NOMO-1 (cell line): Measurements from ENCODE around the gene UCHL1.
A peak's percentile ranks its signal among the peaks of the same experiment; 100 is the strongest.

ENCODE experiments used
- DNase-seq, 2 experiments: peaks; one replicate each; lab custom pipeline; 2025; ENCODE audit not compliant: unreplicated experiment in 2 of 2; lab: John Stamatoyannopoulos, UW

UCHL1 gene

DNA sequence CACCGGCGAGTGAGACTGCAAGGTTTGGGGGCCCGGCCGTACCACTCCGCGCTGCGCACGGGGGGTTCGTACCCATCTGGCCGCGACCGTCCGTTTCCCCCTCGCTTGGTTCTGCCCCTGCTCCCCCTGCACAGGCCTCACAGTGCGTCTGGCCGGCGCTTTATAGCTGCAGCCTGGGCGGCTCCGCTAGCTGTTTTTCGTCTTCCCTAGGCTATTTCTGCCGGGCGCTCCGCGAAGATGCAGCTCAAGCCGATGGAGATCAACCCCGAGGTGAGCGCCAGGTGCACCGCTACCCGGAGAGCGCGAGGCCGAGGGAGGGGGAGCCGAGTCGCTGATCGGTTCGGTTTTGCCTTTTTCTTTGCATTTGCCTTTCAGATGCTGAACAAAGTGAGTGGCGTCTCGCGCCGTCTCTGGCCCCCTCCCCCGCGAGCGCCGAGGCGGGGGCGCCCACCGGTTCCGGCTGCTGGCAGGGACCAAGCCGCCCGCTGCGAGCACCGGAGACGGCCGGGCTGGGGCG, at the start of gene UCHL1:
UCHL1 (plus strand) TSS at position 189 of the 517 bp plus-strand sequence; CDS start at position 238, 49 bp downstream.
- no peak for DNase-seq

DNA sequence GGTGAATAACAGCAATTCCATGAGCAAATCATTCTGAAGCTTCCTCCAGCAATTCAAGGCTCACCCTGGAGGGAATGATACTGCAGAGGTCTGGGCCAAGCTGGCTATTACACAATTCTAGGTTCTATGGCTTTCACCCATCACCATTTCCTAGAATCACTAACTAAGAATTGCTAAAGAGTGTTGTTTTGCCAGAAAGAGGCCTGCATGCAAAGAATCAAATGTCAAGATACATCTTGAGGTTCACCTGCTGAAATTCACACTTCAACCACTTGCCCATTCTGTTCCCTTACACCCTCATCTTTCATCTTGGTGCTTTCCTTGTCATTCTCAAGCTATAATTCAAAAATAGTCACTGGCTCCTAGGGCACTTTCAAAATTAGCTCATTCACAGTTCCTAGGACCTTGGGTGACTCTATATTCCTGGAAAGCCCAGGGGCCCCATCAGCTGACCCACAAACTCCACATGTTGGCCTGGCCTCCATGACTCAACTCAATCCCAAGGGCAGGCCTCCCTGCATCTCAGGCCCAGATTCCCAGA, 49.4 kb upstream of the UCHL1 start:
- no peak for DNase-seq

DNA sequence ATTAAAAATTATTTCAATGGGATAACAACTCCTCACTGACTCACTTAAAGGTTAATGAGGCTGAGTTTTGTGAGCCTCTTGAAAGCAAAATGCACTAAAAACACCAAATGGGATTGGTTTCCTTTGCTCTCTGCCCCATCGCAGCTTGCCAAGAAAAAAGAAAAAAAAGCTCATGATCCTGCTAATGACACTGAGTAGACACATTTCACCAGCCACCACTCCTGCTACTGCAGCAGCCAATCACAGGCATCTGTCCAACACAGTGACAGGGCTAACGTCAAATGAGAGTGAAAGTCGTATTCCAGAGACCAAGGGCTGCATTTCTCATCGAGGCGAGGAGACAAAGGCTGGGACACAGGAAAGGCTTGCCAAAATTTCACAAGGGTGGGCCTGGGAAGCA, 47.5 kb upstream of the UCHL1 start:
- DNase-seq = no peak

DNA sequence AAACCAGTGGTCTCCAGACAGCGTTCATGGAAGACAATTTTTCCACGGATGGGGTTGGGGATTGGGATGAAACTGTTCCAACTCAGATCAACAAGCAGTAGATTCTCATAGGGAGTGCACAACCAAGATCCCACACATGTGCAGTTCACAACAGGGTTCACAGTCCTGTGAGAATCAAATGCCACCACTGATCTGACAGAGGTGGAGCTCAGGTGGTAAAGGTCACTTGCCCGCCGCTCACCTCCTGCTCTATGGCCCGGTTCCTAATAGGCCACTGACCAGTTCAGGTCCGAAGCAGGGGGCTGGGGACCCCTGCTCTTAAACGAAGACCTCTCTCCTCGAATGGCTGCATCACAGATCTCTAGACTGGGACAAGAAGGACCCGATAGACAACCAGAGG, 46.8 kb upstream of the UCHL1 start:
- no peak for DNase-seq

DNA sequence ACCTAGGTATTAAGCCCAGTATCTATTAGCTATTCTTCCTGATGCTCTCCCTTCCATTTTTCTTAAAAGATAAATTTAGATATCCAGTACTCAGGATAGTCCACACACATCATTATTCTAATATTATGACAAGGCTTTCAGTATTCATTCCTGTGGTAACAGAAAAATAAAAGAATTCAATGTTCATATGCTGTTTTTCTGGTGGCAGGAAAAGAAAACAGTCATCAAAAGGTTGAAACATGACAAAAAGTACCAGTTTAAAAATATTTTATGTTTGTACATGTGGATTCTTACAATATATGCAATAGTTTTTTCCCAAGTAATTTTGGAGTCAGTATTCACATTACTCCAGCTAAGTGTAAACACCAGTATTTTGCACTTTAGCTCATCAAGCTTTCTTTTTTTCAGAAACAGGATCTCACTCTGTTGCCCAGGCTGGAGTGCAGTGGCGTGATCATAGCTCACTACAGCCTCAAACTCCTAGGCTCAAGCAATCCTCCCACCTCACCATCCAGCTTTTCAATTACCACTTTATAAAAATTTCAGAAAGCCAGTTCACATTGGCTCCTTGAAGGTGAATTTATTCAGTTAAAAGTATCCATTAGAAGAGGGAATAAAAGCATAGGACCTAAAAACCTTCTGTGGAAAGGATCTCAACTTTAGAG, 44.6 kb upstream of the UCHL1 start:
- no peak for DNase-seq

DNA sequence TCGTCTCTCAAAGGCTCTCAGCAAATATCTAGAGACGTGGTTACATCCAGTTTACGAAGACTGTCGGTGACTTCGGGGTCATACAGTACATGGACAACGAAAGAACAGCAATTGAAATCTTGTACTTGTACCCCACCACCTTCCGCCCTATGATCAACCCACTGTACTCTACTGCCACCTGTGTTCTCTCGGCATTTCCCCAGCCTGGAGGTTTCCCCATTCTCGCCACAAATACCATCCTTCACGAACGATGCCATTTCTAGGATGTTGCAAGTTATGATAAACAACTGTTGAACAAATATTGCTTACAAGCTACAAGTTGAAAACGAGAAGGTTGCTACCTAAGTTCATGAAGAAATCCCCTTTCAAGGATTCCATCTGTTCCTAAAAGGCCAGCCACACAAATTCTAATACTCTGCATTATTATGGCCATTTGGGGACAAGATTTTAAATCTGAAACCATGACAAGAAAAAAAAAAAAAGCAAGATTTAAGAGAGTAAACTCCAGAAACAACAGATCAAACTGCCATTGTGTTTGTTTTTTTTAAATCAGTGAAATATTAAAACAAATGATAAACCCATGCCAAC, 44.0 kb upstream of the UCHL1 start:
- DNase-seq = peak; percentile 39 to 61

DNA sequence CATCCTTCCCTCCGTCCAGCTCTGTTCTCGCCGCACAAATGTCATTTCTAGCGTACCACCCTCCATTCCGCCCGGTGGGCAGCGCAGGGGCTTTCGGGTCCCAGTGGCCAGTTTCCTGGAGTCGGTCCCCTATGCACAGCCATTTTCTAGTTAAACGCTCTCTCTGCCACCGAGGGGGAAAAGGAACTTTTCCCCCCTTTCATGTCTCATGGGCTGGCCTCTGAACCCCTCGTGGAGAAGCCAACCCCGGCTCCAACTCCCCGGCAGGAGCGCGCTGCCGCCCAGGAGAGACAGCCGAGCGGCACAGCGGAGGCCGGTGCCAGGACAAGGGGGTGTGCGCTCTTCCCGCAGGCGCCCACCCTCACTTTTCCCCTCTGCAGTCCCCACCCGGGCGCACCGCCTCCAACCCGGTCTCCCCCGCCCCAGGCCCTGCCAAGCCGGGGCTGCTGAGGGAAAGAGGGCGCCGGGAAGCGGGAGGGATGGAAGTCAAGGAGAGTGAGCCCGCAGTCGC, 43.0 kb upstream of the UCHL1 start:
- DNase-seq = no peak

DNA sequence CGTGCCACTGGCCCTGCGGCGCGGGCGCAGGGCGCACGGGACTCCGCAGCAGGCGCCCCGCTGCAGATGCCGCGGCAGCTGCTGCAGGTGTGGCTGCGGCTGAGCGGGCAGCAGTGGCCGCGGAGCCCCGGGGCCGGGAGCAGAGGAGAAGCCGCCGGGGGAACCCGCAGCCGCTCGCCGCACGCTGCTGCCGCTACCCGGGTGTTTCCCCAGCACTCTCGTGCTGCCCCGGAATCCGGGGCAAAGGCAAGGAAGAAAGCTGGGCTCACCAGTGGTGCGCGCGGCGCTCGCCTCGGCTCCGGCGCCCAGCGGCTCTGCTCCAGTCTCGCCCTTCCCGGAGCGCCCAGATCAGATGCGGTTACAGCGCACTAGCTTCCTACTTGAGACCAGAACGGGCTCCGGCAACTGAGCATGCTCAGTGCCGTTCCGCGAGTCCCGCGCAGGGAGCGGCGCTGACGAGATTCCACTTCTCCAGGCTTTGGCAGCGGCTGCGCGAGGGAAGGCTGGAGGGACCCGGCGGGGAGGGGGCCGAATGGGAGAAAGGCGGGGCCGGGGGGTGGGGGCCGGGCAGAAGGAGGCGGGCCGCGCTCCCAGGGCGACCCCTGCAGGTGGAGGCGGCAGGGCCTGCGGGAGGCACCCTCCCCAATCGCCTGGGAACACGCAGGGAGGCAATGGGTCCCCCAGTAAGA, 42.4 kb upstream of the UCHL1 start, which contains the start of gene APBB2:
APBB2 (minus strand) TSS at position 407 of the 689 bp plus-strand sequence. CDS start 181,288 bp downstream, outside the sequence.
- DNase-seq = peak; percentile 64

DNA sequence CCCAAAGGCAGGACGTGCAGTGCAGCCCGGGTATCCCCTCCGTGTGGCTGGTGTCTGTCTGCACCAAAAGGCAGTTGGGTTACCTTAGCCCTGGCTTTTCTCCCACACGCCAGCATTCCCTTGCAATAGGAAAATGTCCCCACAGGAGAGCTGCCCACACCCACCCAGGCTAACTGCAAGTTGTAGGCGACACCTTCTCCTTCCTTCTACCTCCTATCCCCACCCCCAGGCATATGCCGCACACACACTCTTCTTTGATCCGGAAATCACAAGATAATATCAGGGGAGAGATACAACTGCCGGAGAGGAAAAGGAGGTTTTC, 41.9 kb upstream of the UCHL1 start:
- DNase-seq = no peak

DNA sequence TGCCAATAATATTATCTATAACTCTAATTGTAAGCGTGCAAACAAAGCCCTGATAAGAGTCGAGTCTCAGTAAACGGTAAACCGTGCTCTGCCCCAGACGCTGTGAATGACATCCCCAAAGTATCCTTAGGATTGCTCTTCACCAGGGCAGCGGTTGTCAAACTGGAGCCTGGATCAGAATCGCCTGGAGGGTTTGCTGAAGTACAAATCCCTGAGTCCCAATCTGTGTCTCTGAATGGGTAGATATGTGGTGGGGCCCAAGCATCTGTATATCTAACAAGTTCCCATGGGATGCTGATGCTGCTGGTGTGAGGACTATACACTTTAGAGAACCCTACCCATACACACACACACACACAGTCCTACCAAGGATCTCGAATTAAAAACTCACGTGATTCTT, 41.6 kb upstream of the UCHL1 start:
- no peak for DNase-seq

DNA sequence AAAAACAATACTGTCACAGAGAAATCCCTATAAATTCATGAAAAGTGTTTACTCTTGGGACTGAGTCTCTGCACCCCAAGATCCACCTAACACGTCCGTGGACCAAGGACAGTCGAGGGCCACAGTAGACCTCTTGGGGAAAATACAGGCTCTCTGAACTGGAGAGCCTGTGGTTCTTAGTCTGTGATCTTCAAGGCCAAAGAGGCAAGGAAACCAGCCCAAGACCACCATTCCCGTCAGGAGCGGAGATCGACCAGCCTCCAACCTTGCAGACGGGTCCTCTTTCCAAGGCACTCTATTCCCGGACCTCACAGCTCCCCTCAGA, 40.8 kb upstream of the UCHL1 start:
- no peak for DNase-seq

DNA sequence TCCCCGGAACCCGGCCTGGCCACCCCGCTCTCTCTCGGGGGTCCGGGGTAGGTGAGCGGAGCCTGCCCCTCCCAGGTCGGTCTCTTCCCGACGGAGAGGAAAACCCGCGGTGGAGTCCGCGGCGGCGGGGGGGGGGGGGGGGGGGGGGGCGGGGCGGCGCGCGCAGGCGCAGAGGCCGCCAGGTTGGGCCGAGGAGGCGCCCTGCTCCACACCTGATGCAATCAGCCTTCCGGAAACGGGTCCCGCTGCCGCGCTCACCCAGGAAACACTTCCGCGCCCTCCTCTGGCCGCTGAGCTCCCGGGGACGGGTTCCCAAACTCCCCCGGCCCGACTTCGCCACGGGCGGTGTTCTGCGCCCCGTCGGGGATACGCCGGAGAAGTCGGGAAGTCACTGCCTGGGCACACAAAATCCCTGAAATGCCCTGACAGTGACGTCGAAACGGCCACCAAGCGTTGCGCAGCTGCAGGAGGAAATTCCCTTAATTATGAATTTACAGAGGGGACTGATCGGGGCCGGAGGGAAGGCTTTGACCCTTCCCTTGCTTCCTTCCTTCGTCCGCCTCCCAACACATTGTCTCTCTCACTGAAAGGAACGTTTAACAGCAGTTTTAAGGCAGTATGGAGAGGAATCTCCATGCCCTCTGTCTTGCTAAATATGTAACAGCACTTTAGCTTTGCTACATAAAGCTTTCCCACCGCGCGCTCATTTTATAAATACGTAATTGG, 40.3 kb upstream of the UCHL1 start:
- DNase-seq = peak; percentile 18 to 28

DNA sequence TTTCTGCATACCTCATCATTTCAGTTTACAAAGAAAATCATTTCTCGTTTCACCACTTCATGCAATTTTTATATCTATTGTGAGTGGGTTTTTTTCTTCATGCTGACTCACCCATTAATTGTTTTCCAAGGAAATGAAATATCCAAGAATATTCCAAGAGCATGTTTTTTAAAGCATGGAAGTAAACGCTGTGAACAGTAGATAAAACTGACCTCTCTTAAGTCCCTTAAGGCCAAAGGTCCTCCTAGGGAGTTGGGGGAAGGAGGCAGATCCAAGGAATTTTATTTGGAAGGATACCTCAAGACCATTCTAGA, 39.8 kb upstream of the UCHL1 start:
- no peak for DNase-seq

DNA sequence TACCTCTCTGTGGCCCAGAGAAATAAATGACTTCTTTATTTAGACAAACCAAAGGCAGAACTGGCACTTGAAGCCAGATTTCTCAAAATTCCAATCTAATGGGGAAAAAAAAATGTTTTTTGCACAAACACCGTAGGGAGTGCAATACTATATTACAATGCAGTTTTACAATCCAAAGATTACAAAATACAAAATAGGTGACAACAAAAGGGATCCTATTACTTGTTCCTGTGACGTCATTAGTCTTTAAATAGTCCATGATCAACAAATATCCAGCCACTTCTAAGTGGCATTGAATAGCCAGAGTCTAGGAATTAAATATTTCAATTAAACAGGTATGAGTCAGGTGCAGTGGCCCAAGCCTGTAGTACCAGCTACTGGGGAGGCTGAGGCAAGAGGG, 39.4 kb upstream of the UCHL1 start:
- no peak for DNase-seq

DNA sequence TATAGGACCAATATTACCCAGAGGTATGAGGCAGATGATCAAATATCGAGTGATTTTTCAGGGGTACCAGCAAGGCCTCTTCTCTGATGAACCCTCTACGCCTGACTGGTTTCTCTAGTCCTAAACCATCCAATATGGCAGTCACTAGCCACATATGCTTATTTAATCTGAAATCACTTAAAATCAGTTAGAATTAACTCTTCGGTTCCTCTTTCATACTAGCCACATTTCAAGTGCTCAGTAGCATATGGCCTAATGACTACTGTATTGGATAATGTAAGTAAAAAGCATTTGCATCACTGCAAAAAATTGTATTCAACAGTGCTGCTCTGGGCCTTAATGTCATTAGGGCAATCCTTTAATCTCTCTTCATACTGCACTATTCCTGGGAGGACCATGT, 38.0 kb upstream of the UCHL1 start:
- DNase-seq = no peak

DNA sequence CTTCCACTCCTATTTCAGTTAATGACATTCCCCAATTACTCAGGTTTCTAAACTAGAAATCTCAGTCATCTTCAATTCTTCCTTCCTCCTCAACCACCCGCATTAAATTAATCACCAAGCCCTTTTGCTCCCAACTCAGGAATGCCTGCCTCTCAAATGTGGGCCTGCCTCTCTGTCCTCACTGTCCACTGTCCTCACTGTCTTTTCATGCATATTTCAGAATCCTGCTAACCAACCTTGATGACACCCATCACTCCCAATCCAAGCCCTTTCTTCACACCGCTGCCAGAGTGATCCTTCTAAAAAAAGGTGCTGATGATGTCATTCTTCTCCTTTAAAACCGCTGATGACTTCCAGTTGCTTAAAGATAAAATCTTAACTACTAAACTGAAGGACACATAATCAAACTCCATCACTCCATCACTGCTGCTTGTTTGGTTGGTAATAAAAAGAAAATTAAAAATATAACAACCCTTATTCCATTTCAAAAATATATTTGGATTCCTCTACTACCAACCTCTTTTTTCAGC, 37.2 kb upstream of the UCHL1 start:
- DNase-seq = no peak

DNA sequence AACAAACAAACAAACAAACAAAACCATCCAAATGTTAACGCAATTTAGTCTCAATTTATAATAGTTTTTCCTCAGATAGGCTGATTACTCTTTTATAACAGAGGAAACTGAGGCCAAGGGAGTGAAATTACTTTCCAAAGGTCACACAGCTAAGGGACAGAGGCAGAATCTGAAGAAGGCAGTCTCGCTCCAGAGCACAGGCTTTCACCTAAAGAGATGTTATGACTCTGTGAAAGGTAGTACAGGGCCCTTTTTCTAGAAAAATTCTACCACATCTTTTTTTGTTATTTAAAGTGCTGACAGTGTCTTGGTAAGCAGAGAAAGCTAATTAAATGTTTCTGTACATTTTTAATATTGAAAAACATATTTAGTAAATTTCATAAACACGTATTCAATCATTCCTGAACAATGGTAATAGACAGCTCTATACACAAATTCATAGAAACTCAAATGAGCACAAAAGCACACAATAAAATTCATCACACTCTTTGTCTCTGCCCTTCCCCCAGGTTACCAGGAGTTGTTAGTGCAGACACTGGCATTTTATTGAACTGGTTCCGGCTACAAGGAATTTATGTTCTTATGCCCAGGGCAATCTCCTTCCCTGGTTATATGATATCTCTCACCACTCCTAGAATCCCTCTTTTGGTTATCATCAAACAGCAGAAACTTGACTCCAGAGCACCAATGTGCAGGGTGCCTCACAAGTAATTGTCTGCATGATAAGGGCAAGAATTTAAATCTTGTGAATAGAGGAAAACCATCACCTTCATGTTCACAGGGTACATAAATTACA, 34.7 kb upstream of the UCHL1 start:
- DNase-seq = no peak

DNA sequence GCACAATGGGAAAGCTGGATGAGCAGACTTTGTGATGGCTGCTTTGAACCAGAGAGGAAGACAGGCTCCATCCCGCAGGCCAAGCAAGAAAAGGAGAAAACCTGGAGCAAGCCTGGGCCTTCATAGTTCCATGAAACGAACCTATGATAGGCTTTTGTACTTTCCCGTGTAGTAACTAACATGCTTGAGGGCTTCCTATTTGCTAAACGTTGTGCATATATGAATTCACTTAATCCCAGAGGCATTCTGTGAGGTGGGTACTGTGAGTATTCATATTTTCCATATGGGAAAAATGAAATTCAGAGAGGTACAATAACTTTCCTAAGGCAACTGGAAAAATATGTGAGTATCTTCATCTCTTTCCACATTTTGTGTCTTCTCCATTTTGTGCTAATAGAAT, 28.8 kb upstream of the UCHL1 start:
- DNase-seq = no peak

DNA sequence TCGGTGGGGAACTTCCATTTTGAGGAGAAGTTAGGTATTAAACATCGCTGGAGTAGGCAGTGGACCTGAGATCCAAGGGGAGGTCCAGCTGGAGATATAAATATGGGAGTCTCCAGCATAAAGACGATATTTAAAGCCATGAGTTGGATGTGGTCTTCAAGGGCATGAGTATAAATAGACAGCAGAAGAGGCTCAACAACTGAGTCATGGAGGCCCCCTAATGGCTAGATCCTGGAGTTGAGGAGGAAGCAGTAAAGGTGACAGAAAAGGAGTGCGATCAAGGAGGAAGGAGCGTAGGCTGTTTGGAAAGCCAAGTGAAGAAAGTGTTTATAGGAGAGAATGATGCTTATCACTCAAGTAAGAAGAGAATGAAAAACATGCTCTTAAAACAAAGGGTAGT, 24.3 kb upstream of the UCHL1 start:
- no peak for DNase-seq

DNA sequence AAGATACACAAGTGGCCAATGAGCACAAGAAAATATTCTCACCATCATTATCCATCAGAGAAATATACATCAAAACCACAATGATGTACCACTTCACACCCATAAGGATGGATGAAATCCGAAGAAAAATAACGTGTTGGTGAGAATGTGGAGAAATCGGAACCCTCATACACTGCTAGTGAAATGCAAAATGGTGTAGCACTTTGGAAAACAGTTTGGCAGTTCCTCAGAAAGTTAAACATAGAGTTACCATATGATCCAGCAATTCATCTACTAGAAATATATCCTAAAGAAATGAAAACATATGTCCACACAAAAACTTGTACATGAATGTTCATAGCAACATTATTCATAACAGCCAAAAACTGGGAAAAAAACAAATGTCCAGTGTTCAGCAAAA, 23.9 kb upstream of the UCHL1 start:
- no peak for DNase-seq
